Endodermal cell (in vitro differentiated cells): ENCODE results near the gene STMN1. TPM values are rescaled to one million over a fixed set of nuclear protein-coding genes. Genes with fewer than 3 reads are reported as not detected.
"Not testable (repeated sequence)": the region's sequence is repeated elsewhere in the genome, so short reads cannot be mapped to it uniquely, and the experiment has no call there.

Source experiments
- DNase-seq: peaks from one replicate; pipeline ENCODE4 v3.0.0-alpha.2; 2017
- H3K27ac ChIP-seq: 2 replicates; pipeline ENCODE4 v1.5.1; 2013; ENCODE audit warnings: mild to moderate bottlenecking, low read depth, low read length, moderate library complexity
- H3K27me3 ChIP-seq: 2 replicates; pipeline ENCODE4 v1.6.1; 2013; ENCODE audit warnings: mild to moderate bottlenecking, low read length, moderate library complexity; ENCODE audit not compliant: insufficient read depth, control insufficient read depth, poor library complexity, severe bottlenecking
- H3K36me3 ChIP-seq: 2 replicates; pipeline ENCODE4 v1.7.0; 2013; ENCODE audit warnings: mild to moderate bottlenecking, low read length, moderate library complexity; ENCODE audit not compliant: control insufficient read depth, insufficient read depth
- H3K4me1 ChIP-seq: one replicate; pipeline ENCODE4 v1.7.0; 2013; ENCODE audit warnings: low read length; ENCODE audit not compliant: control insufficient read depth, insufficient read depth
- H3K4me3 ChIP-seq: 2 replicates; pipeline ENCODE4 v1.5.1; 2013; ENCODE audit warnings: mild to moderate bottlenecking, low read length, moderate library complexity
- H3K9ac ChIP-seq: 2 replicates; pipeline ENCODE4 v1.6.1; 2013; ENCODE audit warnings: mild to moderate bottlenecking, low read length, moderate library complexity; ENCODE audit not compliant: poor library complexity, severe bottlenecking; ENCODE audit errors: extremely low read depth
- H3K9me3 ChIP-seq: 2 replicates; pipeline ENCODE4 v1.6.1; 2013; ENCODE audit warnings: mild to moderate bottlenecking, low read length, moderate library complexity; ENCODE audit not compliant: control insufficient read depth
- H3K27ac Mint-ChIP-seq: 2 replicates; pipeline ENCODE4 v1.8.0; 2020; ENCODE audit warnings: mixed read lengths
- H3K27me3 Mint-ChIP-seq: 2 replicates; pipeline ENCODE4 v1.8.0; 2021; ENCODE audit warnings: mild to moderate bottlenecking, mixed read lengths; ENCODE audit not compliant: insufficient read depth
- H3K36me3 Mint-ChIP-seq: 2 replicates; pipeline ENCODE4 v1.8.0; 2020; ENCODE audit warnings: low read depth, mixed read lengths
- H3K4me1 Mint-ChIP-seq: 2 replicates; pipeline ENCODE4 v1.8.0; 2020; ENCODE audit warnings: mixed read lengths
- H3K4me3 Mint-ChIP-seq: 2 replicates; pipeline ENCODE4 v1.8.0; 2020; ENCODE audit warnings: mild to moderate bottlenecking, moderate library complexity, mixed read lengths
- H3K9me3 Mint-ChIP-seq: 2 replicates; pipeline ENCODE4 v1.8.0; 2020; ENCODE audit warnings: mild to moderate bottlenecking, mixed read lengths
- WGBS, 2 experiments: methylation state at CpG; one replicate each; pipeline versions ENCODE4 v1.1.5 to v1.1.7; 2013; ENCODE audit warnings: missing lambda C conversion rate in 2 of 2, mixed read lengths in 1 of 2; ENCODE audit not compliant: insufficient coverage in 1 of 2, insufficient read length in 1 of 2; 5-methylcytosine and 5-hydroxymethylcytosine counted together
- total RNA-seq, 2 donors: library from RNA; stranded (reverse); fragmentation: NEBNext Ultra II Directional in 1 of 2; extraction: Animal tissue kit (Norgen Biotek cat#: 25700) in 1 of 2; gene quantifications; 2 replicates in 1 of 2; 3 replicates in 1 of 2; pipeline ENCODE4 v1.2.1, GENCODE V29; 2021
- TF ChIP-seq, protein P1 (sequence below): fragments of 200-600 bp; sonication (generic); conservative IDR thresholded peaks from 2 replicates; pipeline ENCODE4 v1.5.0; 2021; ENCODE audit warnings: antibody characterized with exemption, mild to moderate bottlenecking

STMN1 gene
- total RNA-seq, 2 donors from 2014 or later: 543 to 585 TPM

GRCh38 chr1:25936947-25937346 lies 30.7 kb upstream of the STMN1 start:
- Histone ChIP-seq H3K36me3 (no peaks in the 10 kb centered on the region), H3K9me3 (no peaks in the 10 kb centered on the region), H3K27ac (no peak overlapping the region), H3K27me3 (no peaks in the 10 kb centered on the region), H3K9ac (no peak overlapping the region), H3K4me1 (peaks cover 2% of the 10 kb centered on the region), H3K4me3 (no peak overlapping the region)
- 94 to 97% methylated on average over 3 of the region's 4 CpGs for WGBS, 2 experiments
- TF ChIP-seq, protein P1, sequence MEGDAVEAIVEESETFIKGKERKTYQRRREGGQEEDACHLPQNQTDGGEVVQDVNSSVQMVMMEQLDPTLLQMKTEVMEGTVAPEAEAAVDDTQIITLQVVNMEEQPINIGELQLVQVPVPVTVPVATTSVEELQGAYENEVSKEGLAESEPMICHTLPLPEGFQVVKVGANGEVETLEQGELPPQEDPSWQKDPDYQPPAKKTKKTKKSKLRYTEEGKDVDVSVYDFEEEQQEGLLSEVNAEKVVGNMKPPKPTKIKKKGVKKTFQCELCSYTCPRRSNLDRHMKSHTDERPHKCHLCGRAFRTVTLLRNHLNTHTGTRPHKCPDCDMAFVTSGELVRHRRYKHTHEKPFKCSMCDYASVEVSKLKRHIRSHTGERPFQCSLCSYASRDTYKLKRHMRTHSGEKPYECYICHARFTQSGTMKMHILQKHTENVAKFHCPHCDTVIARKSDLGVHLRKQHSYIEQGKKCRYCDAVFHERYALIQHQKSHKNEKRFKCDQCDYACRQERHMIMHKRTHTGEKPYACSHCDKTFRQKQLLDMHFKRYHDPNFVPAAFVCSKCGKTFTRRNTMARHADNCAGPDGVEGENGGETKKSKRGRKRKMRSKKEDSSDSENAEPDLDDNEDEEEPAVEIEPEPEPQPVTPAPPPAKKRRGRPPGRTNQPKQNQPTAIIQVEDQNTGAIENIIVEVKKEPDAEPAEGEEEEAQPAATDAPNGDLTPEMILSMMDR: no peak
- no peak for DNase-seq
- Mint-ChIP-seq H3K27me3 (no peaks in the 10 kb centered on the region), H3K9me3 (no peaks in the 10 kb centered on the region), H3K36me3 (no peaks in the 10 kb centered on the region), H3K4me1 (peaks cover 15% of the 10 kb centered on the region), H3K27ac (no peak overlapping the region), H3K4me3 (no peak overlapping the region)

GRCh38 chr1:25933479-25934365 lies 27.5 kb upstream of the STMN1 start:
- H3K27me3 ChIP-seq: no peaks in the 10 kb centered on the region
- no peak overlapping the region for H3K4me3 ChIP-seq
- no peak overlapping the region for H3K9ac ChIP-seq
- Mint-ChIP-seq H3K4me1 (peaks cover 5% of the 10 kb centered on the region), H3K27ac (no peak overlapping the region), H3K9me3 (no peaks in the 10 kb centered on the region), H3K36me3 (no peaks in the 10 kb centered on the region), H3K27me3 (peaks cover 8% of the 10 kb centered on the region), H3K4me3 (no peak overlapping the region)
- no peak for DNase-seq
- H3K36me3 ChIP-seq: no peaks in the 10 kb centered on the region
- WGBS, 2 experiments: 83 to 84% methylated on average over 11 to 13 of the region's 13 CpGs
- peaks cover 2% of the 10 kb centered on the region for H3K4me1 ChIP-seq
- TF ChIP-seq, protein P1: no peak
- H3K27ac ChIP-seq: peak overlapping the region; percentile 36
- no peaks in the 10 kb centered on the region for H3K9me3 ChIP-seq

GRCh38 chr1:25932811-25933400 lies 26.7 kb upstream of the STMN1 start:
- not testable (repeated sequence) for DNase-seq, H3K4me3 ChIP-seq, H3K36me3 ChIP-seq, H3K9me3 ChIP-seq, H3K4me1 Mint-ChIP-seq, H3K36me3 Mint-ChIP-seq, H3K4me3 Mint-ChIP-seq, H3K4me1 ChIP-seq, H3K27me3 Mint-ChIP-seq, H3K9ac ChIP-seq, H3K27me3 ChIP-seq, H3K9me3 Mint-ChIP-seq, H3K27ac Mint-ChIP-seq
- 85 to 93% methylated on average over 10 to 12 of the region's 12 CpGs for WGBS, 2 experiments
- peak overlapping the region; percentile 12 for H3K27ac ChIP-seq
